Coronary artery (tissue), 2 donors: ENCODE results near the gene HMGCS2.

Experiments used
- DNase-seq: peaks from one replicate; pipeline ENCODE4 v3.0.0-alpha.2; 2017; ENCODE audit warnings: low spot score
- H3K27ac ChIP-seq, 2 donors: fragments of 200-600 bp; sonication (generic); one replicate each; pipeline ENCODE4 v1.5.1; 2016 to 2019
- H3K4me3 ChIP-seq: fragments of 200-600 bp; sonication (generic); 2 replicates; pipeline ENCODE4 v1.5.1; 2016; ENCODE audit warnings: mild to moderate bottlenecking, moderate library complexity
- TF ChIP-seq, protein P1 (sequence below): fragments of 200-600 bp; sonication (generic); IDR thresholded peaks from one replicate; pipeline ENCODE4 v1.5.1; 2019; ENCODE audit warnings: antibody characterized with exemption

The HMGCS2 gene

DNA sequence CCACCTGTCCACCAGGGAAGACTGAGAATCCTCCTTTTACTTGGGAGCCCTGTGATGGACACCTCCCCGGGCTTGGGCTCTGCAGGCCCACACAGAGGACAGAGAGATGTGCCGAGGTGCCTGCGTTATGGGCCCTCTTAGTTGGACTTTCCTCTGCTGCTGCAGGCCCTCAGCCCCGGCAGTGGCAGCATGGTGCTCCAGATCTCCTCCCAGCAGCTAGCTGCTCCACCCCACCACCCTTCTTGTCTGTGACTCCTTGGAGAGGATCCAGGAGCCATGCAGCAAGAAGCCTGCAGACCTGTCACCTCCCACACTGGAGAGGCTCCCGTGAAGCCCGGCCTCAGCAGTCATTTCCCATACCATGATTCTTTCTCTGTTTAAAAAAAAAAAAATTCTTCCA is 29.6 kb downstream of the HMGCS2 start:
- TF ChIP-seq, protein P1, sequence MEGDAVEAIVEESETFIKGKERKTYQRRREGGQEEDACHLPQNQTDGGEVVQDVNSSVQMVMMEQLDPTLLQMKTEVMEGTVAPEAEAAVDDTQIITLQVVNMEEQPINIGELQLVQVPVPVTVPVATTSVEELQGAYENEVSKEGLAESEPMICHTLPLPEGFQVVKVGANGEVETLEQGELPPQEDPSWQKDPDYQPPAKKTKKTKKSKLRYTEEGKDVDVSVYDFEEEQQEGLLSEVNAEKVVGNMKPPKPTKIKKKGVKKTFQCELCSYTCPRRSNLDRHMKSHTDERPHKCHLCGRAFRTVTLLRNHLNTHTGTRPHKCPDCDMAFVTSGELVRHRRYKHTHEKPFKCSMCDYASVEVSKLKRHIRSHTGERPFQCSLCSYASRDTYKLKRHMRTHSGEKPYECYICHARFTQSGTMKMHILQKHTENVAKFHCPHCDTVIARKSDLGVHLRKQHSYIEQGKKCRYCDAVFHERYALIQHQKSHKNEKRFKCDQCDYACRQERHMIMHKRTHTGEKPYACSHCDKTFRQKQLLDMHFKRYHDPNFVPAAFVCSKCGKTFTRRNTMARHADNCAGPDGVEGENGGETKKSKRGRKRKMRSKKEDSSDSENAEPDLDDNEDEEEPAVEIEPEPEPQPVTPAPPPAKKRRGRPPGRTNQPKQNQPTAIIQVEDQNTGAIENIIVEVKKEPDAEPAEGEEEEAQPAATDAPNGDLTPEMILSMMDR = no peak
- no peak overlapping the region for H3K4me3 ChIP-seq
- no peak overlapping the region for H3K27ac ChIP-seq
- DNase-seq = peak; percentile 69

DNA sequence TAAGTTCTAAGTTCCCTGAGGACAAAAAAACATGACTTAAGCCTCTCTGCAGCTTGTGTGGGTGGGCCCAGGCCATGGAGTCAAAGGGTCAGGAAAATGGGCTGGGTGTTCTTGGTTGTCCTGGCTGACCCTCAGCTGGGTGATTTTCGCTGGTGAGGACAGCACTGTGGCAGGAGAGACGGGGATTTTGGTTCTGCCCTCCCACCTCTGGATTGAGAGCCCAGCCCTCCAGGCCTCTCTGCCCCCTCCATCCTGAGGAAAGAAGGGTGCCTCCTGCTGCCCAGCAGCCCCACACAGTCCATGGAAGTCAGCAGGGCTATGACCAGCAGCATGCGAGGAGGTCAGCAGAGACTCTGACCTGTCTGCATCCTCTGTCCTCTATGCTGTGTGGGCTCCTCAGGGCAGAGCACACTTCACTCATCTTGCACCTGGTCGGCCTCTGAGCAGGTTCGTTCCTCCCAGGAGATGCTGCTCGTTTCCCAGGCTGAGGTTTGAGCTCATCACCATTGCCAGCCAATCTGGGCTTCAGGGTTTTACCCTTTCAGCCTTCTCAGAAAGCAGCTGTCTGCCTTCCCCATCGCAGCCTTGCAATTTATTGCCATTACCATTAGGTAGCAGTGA is 30.5 kb downstream of the HMGCS2 start:
- no peak overlapping the region for H3K27ac ChIP-seq
- no peak for DNase-seq
- TF ChIP-seq, protein P1 = no peak

DNA sequence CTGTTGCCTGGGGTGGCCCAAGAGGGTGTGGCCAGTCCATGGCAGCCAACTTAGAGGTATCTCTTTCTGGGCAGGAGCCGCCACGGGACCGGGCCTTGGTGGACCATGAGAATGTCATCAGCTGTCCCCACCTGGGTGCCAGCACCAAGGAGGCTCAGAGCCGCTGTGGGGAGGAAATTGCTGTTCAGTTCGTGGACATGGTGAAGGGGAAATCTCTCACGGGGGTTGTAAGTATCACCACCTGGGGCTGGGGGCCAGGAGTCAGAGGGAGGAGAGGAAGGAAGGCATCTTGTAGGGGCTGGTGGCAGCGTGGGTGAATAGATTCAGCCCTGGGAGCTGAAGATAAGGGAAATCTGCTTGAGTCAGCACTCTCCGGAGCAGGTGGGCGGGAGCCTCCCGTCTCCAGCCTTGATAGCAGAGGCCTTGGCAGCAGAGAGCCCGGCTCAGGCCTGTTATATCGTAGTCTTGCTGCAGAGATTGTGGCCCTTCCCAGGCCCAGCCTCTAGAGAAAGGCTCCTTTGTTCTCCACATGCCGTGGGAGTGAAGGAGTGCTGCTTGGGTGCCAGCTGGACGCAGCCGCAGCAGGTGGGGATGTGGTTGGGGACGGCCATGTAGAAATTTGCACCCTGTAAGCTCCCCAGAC is 31.5 kb downstream of the HMGCS2 start:
- no peak for DNase-seq
- peak overlapping the region in 1 of 2 donors; percentile 40 for H3K27ac ChIP-seq
- TF ChIP-seq, protein P1 = no peak

More for the DNA sequence above, 30.5 kb downstream of the HMGCS2 start:
- H3K4me3 ChIP-seq = no peak overlapping the region

DNA sequence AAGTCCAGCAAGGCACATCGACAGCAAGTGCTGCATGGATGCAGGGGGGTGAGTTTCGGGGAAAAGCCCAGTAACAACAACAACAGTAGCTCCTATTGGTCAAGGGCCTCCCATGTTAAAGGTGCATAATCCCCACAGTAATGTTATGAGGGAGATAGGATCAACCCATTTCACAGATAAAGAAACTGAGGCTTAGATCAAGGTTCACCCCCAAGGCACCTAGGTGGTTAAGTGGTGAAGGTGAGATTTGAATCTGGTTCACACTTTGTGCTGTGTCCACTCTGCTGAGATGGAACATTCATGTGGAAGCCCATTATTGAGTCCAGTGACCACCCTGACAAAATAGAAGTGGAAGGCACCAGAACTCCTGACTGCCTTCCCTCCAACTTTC is 32.1 kb downstream of the HMGCS2 start:
- DNase-seq = no peak
- Histone ChIP-seq H3K4me3 (no peak overlapping the region), H3K27ac (peak overlapping the region in 1 of 2 donors; percentile 40)
- TF ChIP-seq, protein P1 = no peak

More for the DNA sequence above, 31.5 kb downstream of the HMGCS2 start:
- H3K4me3 ChIP-seq = no peak overlapping the region

DNA sequence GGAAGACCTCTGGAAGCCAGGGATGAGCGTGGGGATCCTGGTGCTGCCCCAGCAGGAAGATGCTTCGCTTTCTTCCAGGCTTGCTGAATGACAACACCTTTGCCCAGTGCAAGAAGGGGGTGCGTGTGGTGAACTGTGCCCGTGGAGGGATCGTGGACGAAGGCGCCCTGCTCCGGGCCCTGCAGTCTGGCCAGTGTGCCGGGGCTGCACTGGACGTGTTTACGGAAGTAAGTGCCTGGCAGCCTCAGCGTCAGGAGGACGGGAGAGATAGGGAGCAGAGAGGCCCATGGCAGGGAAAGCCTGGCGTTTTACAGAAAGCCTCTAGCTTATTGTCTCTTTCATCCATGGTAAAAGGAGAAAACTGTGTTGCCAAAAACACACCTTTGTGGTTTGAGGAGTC is 33.5 kb downstream of the HMGCS2 start:
- no peak for DNase-seq
- Histone ChIP-seq H3K4me3 (no peak overlapping the region), H3K27ac (peak overlapping the region in 1 of 2 donors; percentile 16)
- TF ChIP-seq, protein P1 = no peak

DNA sequence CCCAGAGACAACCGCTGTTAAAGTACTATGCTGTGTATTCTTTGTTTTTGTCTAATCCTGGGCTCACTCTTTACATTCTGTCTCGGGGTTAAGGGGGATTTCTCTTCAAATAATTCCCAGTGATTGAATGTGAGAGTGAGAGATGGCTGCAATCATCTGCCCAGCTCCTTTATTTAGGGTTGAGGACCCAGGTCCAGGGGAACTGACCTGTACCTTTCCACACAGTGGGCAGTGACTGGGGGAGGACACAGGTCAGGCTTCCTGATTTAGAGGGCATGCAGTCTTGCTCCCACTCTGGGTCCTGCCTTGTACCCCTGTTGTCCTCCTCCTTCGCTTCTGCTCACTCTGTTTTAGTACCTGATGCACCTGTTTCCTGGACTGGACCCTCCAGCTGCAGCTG is 35.0 kb downstream of the HMGCS2 start:
- Histone ChIP-seq H3K27ac (no peak overlapping the region), H3K4me3 (no peak overlapping the region)
- TF ChIP-seq, protein P1 = no peak
- DNase-seq = no peak
